GM23248 (cell line): ENCODE results near the gene MCM3. TPM values are rescaled to one million over a fixed set of nuclear protein-coding genes. Genes with fewer than 3 reads are reported as not detected.

Experiments
- DNase-seq: peaks from one replicate; pipeline ENCODE4 v3.0.0-alpha.2; 2015
- H2AFZ ChIP-seq: fragments of 200-600 bp; sonication (generic); 2 replicates; pipeline ENCODE4 v1.6.1; 2016; ENCODE audit warnings: antibody characterized with exemption
- H3F3A ChIP-seq: fragments of 200-600 bp; sonication (generic); 2 replicates; pipeline ENCODE4 v1.6.1; 2016; ENCODE audit warnings: mild to moderate bottlenecking, antibody characterized with exemption, mixed run types; ENCODE audit not compliant: insufficient read depth
- H3K27ac ChIP-seq: fragments of 200-600 bp; sonication (generic); 2 replicates; pipeline ENCODE4 v1.5.1; 2016; ENCODE audit warnings: mild to moderate bottlenecking
- H3K27me3 ChIP-seq: fragments of 200-600 bp; sonication (generic); replicated peaks from 2 replicates; pipeline ENCODE4 v1.6.1; 2016; ENCODE audit warnings: mild to moderate bottlenecking; ENCODE audit not compliant: insufficient read depth
- H3K36me3 ChIP-seq: fragments of 200-600 bp; sonication (generic); 2 replicates; pipeline ENCODE4 v1.6.1; 2016; ENCODE audit warnings: low read depth, mild to moderate bottlenecking
- H3K4me1 ChIP-seq: fragments of 200-600 bp; sonication (generic); 2 replicates; pipeline ENCODE4 v1.6.1; 2016; ENCODE audit warnings: mild to moderate bottlenecking; ENCODE audit not compliant: insufficient read depth
- H3K4me2 ChIP-seq: fragments of 200-600 bp; sonication (generic); one replicate; pipeline ENCODE4 v1.6.1; 2016; ENCODE audit warnings: mild to moderate bottlenecking; ENCODE audit not compliant: unreplicated experiment
- H3K4me3 ChIP-seq: fragments of 200-600 bp; sonication (generic); 2 replicates; pipeline ENCODE4 v1.5.1; 2016; ENCODE audit warnings: mild to moderate bottlenecking
- H3K79me2 ChIP-seq: fragments of 200-600 bp; sonication (generic); 2 replicates; pipeline ENCODE4 v1.6.1; 2016; ENCODE audit warnings: mild to moderate bottlenecking; ENCODE audit not compliant: insufficient read depth
- H3K9ac ChIP-seq: fragments of 200-600 bp; sonication (generic); 2 replicates; pipeline ENCODE4 v1.6.1; 2016; ENCODE audit warnings: mild to moderate bottlenecking
- H3K9me2 ChIP-seq: fragments of 200-600 bp; sonication (generic); 2 replicates; pipeline ENCODE4 v1.6.1; 2016; ENCODE audit warnings: mixed run types, mild to moderate bottlenecking, moderate library complexity; ENCODE audit not compliant: insufficient read depth
- H3K9me3 ChIP-seq: fragments of 200-600 bp; sonication (generic); one replicate; pipeline ENCODE4 v1.6.1; 2017; ENCODE audit warnings: low read depth
- H4K20me1 ChIP-seq: fragments of 200-600 bp; sonication (generic); 2 replicates; pipeline ENCODE4 v1.6.0; 2016; ENCODE audit not compliant: insufficient read depth
- EZH2 ChIP-seq: fragments of 200-600 bp; sonication (generic); IDR thresholded peaks from 2 replicates; pipeline ENCODE4 v1.6.1; 2018; ENCODE audit warnings: antibody characterized with exemption, mild to moderate bottlenecking; ENCODE audit not compliant: insufficient read depth, poor library complexity, severe bottlenecking
- EZH2phosphoT487 ChIP-seq: fragments of 200-600 bp; sonication (generic); IDR thresholded peaks from 2 replicates; pipeline ENCODE4 v1.6.1; 2018; ENCODE audit warnings: antibody characterized with exemption, moderate library complexity, mild to moderate bottlenecking, low read depth; ENCODE audit not compliant: insufficient read depth
- WGBS, 2 experiments: methylation state at CpG; one replicate each; pipeline ENCODE4 v1.1.6; 2015 to 2017; ENCODE audit warnings: low lambda C conversion rate in 2 of 2, low coverage in 1 of 2; ENCODE audit errors: missing lambda C conversion rate in 2 of 2; 5-methylcytosine and 5-hydroxymethylcytosine counted together
- in situ Hi-C: fragments of 300-500 bp; cut with MboI; formaldehyde crosslinking; loops from 2 replicates; pipeline ENCODE4 v1.15.0; 2020
- polyA plus RNA-seq: library from polyadenylated mRNA; unstranded; fragments of >200 nt; fragmentation: Nextera tagmentation; extraction: Ambion mirVana; gene quantifications from 2 replicates; pipeline ENCODE4 v1.2.1, GENCODE V29; 2016
- total RNA-seq: library from RNA; depleted of rRNA; stranded (reverse); fragments of >200 nt; shearing (Covaris generic); gene quantifications from 2 replicates; pipeline ENCODE4 v1.2.3, GENCODE V29; 2014

The MCM3 gene
- total and polyA plus RNA-seq, 2 experiments from 2014 or later: 29.8 to 41.8 TPM

- H3K36me3 ChIP-seq: no peaks in the 10 kb centered on the region
- no peak for TF ChIP-seq EZH2phosphoT487
- TF ChIP-seq EZH2: no peak
- no peaks in the 10 kb centered on the region for H3K79me2 ChIP-seq
- H3K4me3 ChIP-seq: no peak overlapping the region
- 0 out of 2 replicates have a peak, but pooled peaks cover 9% of the 10 kb centered on the region for H3F3A ChIP-seq
- in situ Hi-C loops: no loop called here
- peaks cover 20% of the 10 kb centered on the region for H3K4me1 ChIP-seq
- H3K4me2 ChIP-seq: no peak overlapping the region
- H3K9me3 ChIP-seq: no peaks in the 10 kb centered on the region
- DNase-seq: no peak
- no peak overlapping the region for H3K27ac ChIP-seq
- no peaks in the 10 kb centered on the region for H3K9me2 ChIP-seq
- H3K9ac ChIP-seq: no peak overlapping the region
- no peaks in the 10 kb centered on the region for H4K20me1 ChIP-seq
- no peak overlapping the region for H2AFZ ChIP-seq
- 59 to 65% methylated on average over 1 of the region's 1 CpG for WGBS, 2 experiments
- no peaks in the 10 kb centered on the region for H3K27me3 ChIP-seq
Observed at GRCh38 chr6:52301326-52301725, 16.8 kb upstream of the MCM3 start.

DNA sequence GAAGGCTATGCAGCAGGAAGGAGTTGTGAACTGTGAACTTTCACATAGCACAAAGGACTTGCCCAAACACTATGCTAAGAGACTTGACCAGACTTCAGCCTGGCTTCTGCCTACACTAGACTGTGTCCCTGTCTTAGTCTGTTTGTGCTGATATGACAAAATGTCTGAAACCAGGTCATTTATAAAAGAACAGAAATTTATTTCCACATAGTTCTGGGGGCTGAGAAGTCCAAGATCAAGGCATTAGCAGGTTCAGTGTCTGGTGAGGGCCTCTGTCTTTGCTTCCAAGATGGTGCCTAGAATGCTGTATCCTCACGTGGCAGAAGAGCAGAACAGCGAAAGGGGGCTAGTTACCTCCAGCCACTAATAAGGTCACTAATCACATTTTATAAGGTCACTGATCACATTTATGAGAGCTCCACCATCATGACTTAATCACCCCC is 16.0 kb upstream of the MCM3 start:
- Histone ChIP-seq H3F3A (0 out of 2 replicates have a peak, but pooled peaks cover 8% of the 10 kb centered on the region), H3K27me3 (no peaks in the 10 kb centered on the region), H3K36me3 (no peaks in the 10 kb centered on the region), H3K4me1 (peaks cover 12% of the 10 kb centered on the region), H4K20me1 (no peaks in the 10 kb centered on the region), H2AFZ (no peak overlapping the region), H3K79me2 (no peaks in the 10 kb centered on the region), H3K9ac (no peak overlapping the region), H3K27ac (no peak overlapping the region), H3K4me3 (no peak overlapping the region), H3K9me2 (no peaks in the 10 kb centered on the region), H3K9me3 (no peaks in the 10 kb centered on the region), H3K4me2 (no peak overlapping the region)
- in situ Hi-C loops: no loop called here
- TF ChIP-seq EZH2phosphoT487: no peak
- TF ChIP-seq EZH2: no peak
- 67 to 85% methylated on average over 2 of the region's 2 CpGs for WGBS, 2 experiments
- DNase-seq: no peak

DNA sequence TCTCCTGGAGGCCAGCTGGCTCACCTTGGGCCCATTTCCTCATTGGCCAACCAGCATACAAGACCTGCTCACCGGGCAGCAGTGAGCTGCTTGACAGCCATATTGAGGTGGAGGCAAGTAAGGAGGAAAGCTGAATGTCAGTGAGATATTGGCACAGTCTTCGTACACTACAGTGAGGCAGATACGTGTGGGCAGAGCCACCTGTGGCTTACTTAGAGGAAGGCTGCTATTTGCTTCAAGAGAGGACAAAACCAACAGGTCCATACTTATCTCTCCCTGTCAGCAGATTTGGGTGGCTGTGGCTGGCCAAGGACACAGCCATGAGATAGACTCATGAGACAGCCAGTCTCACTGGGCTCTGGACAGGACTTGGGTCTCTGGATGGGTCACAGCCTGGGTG is 15.1 kb upstream of the MCM3 start:
- 0 out of 2 replicates have a peak, but pooled peaks cover under 1% of the 10 kb centered on the region for H3F3A ChIP-seq
- H3K4me1 ChIP-seq: peaks cover 4% of the 10 kb centered on the region
- no peaks in the 10 kb centered on the region for H3K36me3 ChIP-seq
- H4K20me1 ChIP-seq: no peaks in the 10 kb centered on the region
- no peaks in the 10 kb centered on the region for H3K9me3 ChIP-seq
- H3K27me3 ChIP-seq: no peaks in the 10 kb centered on the region
- in situ Hi-C loops: no loop called here
- no peak for DNase-seq
- TF ChIP-seq EZH2 (no peak), EZH2phosphoT487 (no peak)
- H3K27ac ChIP-seq: no peak overlapping the region
- no peaks in the 10 kb centered on the region for H3K9me2 ChIP-seq
- H3K79me2 ChIP-seq: no peaks in the 10 kb centered on the region
- H3K4me3 ChIP-seq: no peak overlapping the region
- no peak overlapping the region for H3K9ac ChIP-seq
- 75 to 81% methylated on average over 3 of the region's 3 CpGs for WGBS, 2 experiments
- no peak overlapping the region for H3K4me2 ChIP-seq
- H2AFZ ChIP-seq: no peak overlapping the region

DNA sequence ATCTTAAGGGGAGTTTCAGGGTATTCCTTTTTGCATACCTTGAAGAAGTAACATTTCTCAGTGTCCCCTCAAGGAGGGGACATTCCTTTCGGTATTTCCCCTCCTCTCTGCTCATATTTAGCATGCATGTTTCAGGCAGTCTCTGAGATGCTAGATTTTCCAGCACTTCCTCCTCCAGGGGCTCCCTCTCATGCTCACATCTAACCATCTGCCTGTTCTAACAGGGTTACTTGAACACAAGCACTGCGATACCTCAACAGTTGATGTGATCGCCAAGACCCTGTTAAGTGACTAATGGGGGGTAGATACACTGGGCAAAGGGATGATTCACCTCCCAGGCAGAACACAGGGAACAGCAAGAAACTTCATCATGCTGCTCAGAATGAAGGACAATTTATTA is 12.9 kb upstream of the MCM3 start:
- Histone ChIP-seq H3K36me3 (no peaks in the 10 kb centered on the region), H3K9me3 (no peaks in the 10 kb centered on the region), H3K79me2 (no peaks in the 10 kb centered on the region), H3K27me3 (no peaks in the 10 kb centered on the region), H4K20me1 (no peaks in the 10 kb centered on the region), H3F3A (no peaks in the 10 kb centered on the region), H3K27ac (no peak overlapping the region), H3K4me3 (no peak overlapping the region), H3K9ac (no peak overlapping the region), H3K4me2 (no peak overlapping the region), H2AFZ (no peak overlapping the region), H3K9me2 (no peaks in the 10 kb centered on the region), H3K4me1 (no peaks in the 10 kb centered on the region)
- TF ChIP-seq EZH2 (no peak), EZH2phosphoT487 (no peak)
- DNase-seq: no peak
- WGBS, 2 experiments: 78 to 81% methylated on average over 3 of the region's 3 CpGs
- in situ Hi-C loops: no loop called here

DNA sequence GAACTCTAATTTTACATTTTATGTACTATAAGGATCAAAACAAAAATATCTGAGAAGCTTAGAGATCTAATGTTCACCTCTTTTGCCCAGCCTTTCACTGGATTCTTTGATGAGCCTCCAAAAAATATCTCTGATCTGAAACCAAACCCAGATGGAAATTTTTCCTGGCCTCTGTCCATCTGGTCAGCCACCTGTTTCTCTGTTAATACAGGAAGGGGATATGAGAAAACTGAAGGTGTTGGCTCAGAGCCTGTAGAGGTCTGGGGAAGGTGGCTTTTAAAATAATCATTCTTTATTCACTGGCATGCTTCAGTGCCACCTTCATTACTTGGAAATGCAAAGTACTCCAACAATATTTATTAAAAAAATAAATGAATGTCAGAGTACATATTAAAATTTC is 8.5 kb upstream of the MCM3 start:
- Histone ChIP-seq H3K27ac (no peak overlapping the region), H3F3A (no peaks in the 10 kb centered on the region), H3K9me3 (no peaks in the 10 kb centered on the region), H3K4me3 (no peak overlapping the region), H3K27me3 (no peaks in the 10 kb centered on the region), H3K79me2 (no peaks in the 10 kb centered on the region), H3K4me1 (no peaks in the 10 kb centered on the region), H3K4me2 (no peak overlapping the region), H3K9ac (no peak overlapping the region), H2AFZ (no peak overlapping the region), H3K9me2 (no peaks in the 10 kb centered on the region), H4K20me1 (no peaks in the 10 kb centered on the region), H3K36me3 (no peaks in the 10 kb centered on the region)
- DNase-seq: no peak
- no peak for TF ChIP-seq EZH2phosphoT487
- TF ChIP-seq EZH2: no peak
- in situ Hi-C loops: loop anchor here (5.0 kb wide), 1 partner anchor 104 kb away; no protein-coding TSS in a partner anchor
